Lower lobe of right lung (tissue), 2 donors: ENCODE measurements around the gene BMP2K. TPM values are rescaled to one million over a fixed set of nuclear protein-coding genes. Genes with fewer than 3 reads are reported as not detected.

Source experiments
- ATAC-seq, 2 donors: fragments of 200-7000 bp; cut with Tn5 transposase; one replicate each; pipeline ENCODE4 v1.9.1; 2020 to 2022; ENCODE audit warnings: mild to moderate bottlenecking in 2 of 2, moderate library complexity in 2 of 2
- DNase-seq: peaks from one replicate; pipeline ENCODE4 v3.0.0-alpha.2; 2020
- H3K27ac ChIP-seq: fragments of 200-600 bp; one replicate; pipeline ENCODE4 v1.8.0; 2022
- H3K27me3 ChIP-seq: fragments of 200-600 bp; one replicate; pipeline ENCODE4 v1.8.0; 2022; ENCODE audit warnings: low read depth
- H3K36me3 ChIP-seq: fragments of 200-600 bp; one replicate; pipeline ENCODE4 v1.8.0; 2022; ENCODE audit warnings: mild to moderate bottlenecking
- H3K4me1 ChIP-seq: fragments of 200-600 bp; one replicate; pipeline ENCODE4 v1.8.0; 2022
- H3K4me3 ChIP-seq: fragments of 200-600 bp; one replicate; pipeline ENCODE4 v1.8.0; 2022; ENCODE audit warnings: mild to moderate bottlenecking
- H3K9me3 ChIP-seq: fragments of 200-600 bp; one replicate; pipeline ENCODE4 v1.8.0; 2022
- intact Hi-C: fragments of 100-400 bp; cut with DNase I; formaldehyde crosslinking; loops from one replicate; pipeline ENCODE4 v1.11.0; 2022
- total RNA-seq: library from RNA; stranded (reverse); fragmentation: NEBNext Ultra II Directional; extraction: Animal tissue kit (Norgen Biotek cat#: 25700); gene quantifications from one replicate; pipeline ENCODE4 v1.2.1, GENCODE V29; 2021
- TF ChIP-seq, protein P1 (sequence below): fragments of 200-600 bp; IDR thresholded peaks from one replicate; pipeline ENCODE4 v1.8.0; 2022; ENCODE audit warnings: antibody characterized with exemption, mild to moderate bottlenecking
- donor health status: DM: no; HTN: yes; CAD: no; lungs with severe emphysema.

BMP2K gene
- total RNA-seq, 1 donor from 2014 or later = 48.9 TPM

DNA sequence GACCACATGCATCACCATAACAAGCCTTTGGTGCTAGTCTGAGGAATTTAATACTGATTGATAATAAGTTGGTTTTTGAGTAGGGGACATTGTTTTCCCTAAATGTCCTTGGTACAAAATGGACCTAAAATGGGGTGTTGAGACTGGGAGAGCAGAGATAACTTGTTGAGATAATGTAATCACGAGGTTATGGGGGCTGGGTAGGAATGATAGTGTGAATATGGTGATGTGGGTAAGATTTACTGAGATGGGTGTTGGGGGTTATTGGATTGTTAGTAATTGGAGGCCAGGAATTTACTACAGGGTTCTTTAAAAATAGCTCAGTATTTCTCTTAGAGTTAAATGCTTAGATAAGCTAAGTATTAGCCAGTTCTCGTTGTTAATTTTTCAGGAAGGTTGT lies 3.9 kb downstream of the BMP2K start:
- Histone ChIP-seq H3K4me3 (no peak overlapping the region), H3K36me3 (no peaks in the 10 kb centered on the region), H3K27me3 (no peaks in the 10 kb centered on the region), H3K4me1 (peaks cover 30% of the 10 kb centered on the region), H3K9me3 (no peaks in the 10 kb centered on the region), H3K27ac (no peak overlapping the region)
- intact Hi-C loops = no loop called here
- ATAC-seq = no peak
- no peak for DNase-seq
- TF ChIP-seq, protein P1, sequence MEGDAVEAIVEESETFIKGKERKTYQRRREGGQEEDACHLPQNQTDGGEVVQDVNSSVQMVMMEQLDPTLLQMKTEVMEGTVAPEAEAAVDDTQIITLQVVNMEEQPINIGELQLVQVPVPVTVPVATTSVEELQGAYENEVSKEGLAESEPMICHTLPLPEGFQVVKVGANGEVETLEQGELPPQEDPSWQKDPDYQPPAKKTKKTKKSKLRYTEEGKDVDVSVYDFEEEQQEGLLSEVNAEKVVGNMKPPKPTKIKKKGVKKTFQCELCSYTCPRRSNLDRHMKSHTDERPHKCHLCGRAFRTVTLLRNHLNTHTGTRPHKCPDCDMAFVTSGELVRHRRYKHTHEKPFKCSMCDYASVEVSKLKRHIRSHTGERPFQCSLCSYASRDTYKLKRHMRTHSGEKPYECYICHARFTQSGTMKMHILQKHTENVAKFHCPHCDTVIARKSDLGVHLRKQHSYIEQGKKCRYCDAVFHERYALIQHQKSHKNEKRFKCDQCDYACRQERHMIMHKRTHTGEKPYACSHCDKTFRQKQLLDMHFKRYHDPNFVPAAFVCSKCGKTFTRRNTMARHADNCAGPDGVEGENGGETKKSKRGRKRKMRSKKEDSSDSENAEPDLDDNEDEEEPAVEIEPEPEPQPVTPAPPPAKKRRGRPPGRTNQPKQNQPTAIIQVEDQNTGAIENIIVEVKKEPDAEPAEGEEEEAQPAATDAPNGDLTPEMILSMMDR = no peak

- ATAC-seq (no peak), DNase-seq (no peak)
- Histone ChIP-seq H3K36me3 (no peaks in the 10 kb centered on the region), H3K27ac (no peak overlapping the region), H3K9me3 (no peaks in the 10 kb centered on the region), H3K4me3 (no peak overlapping the region), H3K27me3 (no peaks in the 10 kb centered on the region), H3K4me1 (peaks cover 28% of the 10 kb centered on the region)
- intact Hi-C loops = no loop called here
- TF ChIP-seq, protein P1 = no peak
These were observed 5.0 kb downstream of the BMP2K start for GRCh38 chr4:78781139-78781538.

- intact Hi-C loops = no loop called here
- Histone ChIP-seq H3K27me3 (no peaks in the 10 kb centered on the region), H3K9me3 (no peaks in the 10 kb centered on the region), H3K27ac (no peak overlapping the region), H3K4me3 (no peak overlapping the region), H3K4me1 (peaks cover 28% of the 10 kb centered on the region), H3K36me3 (no peaks in the 10 kb centered on the region)
- ATAC-seq (peak; percentile 92 to 95), DNase-seq (no peak)
- TF ChIP-seq, protein P1 = no peak
These were observed 5.8 kb downstream of the BMP2K start for GRCh38 chr4:78781924-78782323.

GRCh38 chr4:78784236-78784865 lies 8.2 kb downstream of the BMP2K start:
- TF ChIP-seq, protein P1 = no peak
- no peaks in the 10 kb centered on the region for H3K9me3 ChIP-seq
- no peak for ATAC-seq
- no peak for DNase-seq
- H3K4me1 ChIP-seq = peaks cover 28% of the 10 kb centered on the region
- no peaks in the 10 kb centered on the region for H3K36me3 ChIP-seq
- intact Hi-C loops = no loop called here
- H3K27ac ChIP-seq = no peak overlapping the region
- H3K27me3 ChIP-seq = no peaks in the 10 kb centered on the region
- H3K4me3 ChIP-seq = no peak overlapping the region

GRCh38 chr4:78787392-78788006 lies 11.3 kb downstream of the BMP2K start:
- H3K4me3 ChIP-seq = no peak overlapping the region
- no peak overlapping the region for H3K27ac ChIP-seq
- DNase-seq (no peak), ATAC-seq (no peak)
- intact Hi-C loops = no loop called here
- TF ChIP-seq, protein P1 = no peak
- no peaks in the 10 kb centered on the region for H3K9me3 ChIP-seq
- H3K36me3 ChIP-seq = no peaks in the 10 kb centered on the region
- H3K4me1 ChIP-seq = peaks cover 3% of the 10 kb centered on the region
- H3K27me3 ChIP-seq = no peaks in the 10 kb centered on the region
